Sciatic nerve (tissue), 2 donors: Measurements from ENCODE around the gene ZDHHC7. TPM values are rescaled to one million over a fixed set of nuclear protein-coding genes. Genes with fewer than 3 reads are reported as not detected.
"Not testable (repeated sequence)": the region's sequence is repeated elsewhere in the genome, so short reads cannot be mapped to it uniquely, and the experiment has no call there.

Experiments used
- ATAC-seq: fragments of 200-7000 bp; cut with Tn5 transposase; one replicate; pipeline ENCODE4 v1.9.1; 2020; ENCODE audit warnings: mild to moderate bottlenecking, moderate library complexity
- DNase-seq: peaks from one replicate; pipeline ENCODE4 v3.0.0-alpha.2; 2020; ENCODE audit warnings: low spot score
- intact Hi-C: fragments of 100-400 bp; cut with DNase I; formaldehyde crosslinking; loops from one replicate; pipeline ENCODE4 v1.14.2; 2022
- total RNA-seq: library from RNA; stranded (reverse); fragmentation: NEBNext Ultra II Directional; extraction: Animal tissue kit (Norgen Biotek cat#: 25700); gene quantifications from one replicate; pipeline ENCODE4 v1.2.1, GENCODE V29; 2021
- donor health status: DM: no; HTN: no; CAD: no.
- donor health status: DM: no; HTN: no; CAD: no.

The ZDHHC7 gene
- total RNA-seq, 1 donor from 2014 or later = 48.8 TPM

GRCh38 chr16:85045641-85046471 is 34.5 kb upstream of the ZDHHC7 start:
- ATAC-seq (no peak), DNase-seq (no peak)
- intact Hi-C loops = no loop called here

GRCh38 chr16:85045077-85045476 is 33.7 kb upstream of the ZDHHC7 start:
- DNase-seq (no peak), ATAC-seq (no peak)
- intact Hi-C loops = no loop called here

GRCh38 chr16:85042606-85043005 is 31.3 kb upstream of the ZDHHC7 start:
- ATAC-seq = no peak
- no peak for DNase-seq
- intact Hi-C loops = no loop called here

- ATAC-seq (no peak), DNase-seq (no peak)
- intact Hi-C loops = no loop called here
Observed at GRCh38 chr16:85042167-85042526, 30.8 kb upstream of the ZDHHC7 start.

GRCh38 chr16:85041219-85042166 is 30.2 kb upstream of the ZDHHC7 start:
- ATAC-seq = no peak
- intact Hi-C loops = no loop called here
- no peak for DNase-seq

GRCh38 chr16:85040685-85041084 is 29.4 kb upstream of the ZDHHC7 start:
- intact Hi-C loops = no loop called here
- no peak for ATAC-seq
- DNase-seq = no peak

GRCh38 chr16:85037721-85038120 is 26.4 kb upstream of the ZDHHC7 start:
- intact Hi-C loops = no loop called here
- no peak for ATAC-seq
- DNase-seq = no peak

GRCh38 chr16:85037050-85037410 is 25.7 kb upstream of the ZDHHC7 start:
- DNase-seq (no peak), ATAC-seq (peak; percentile 49)
- intact Hi-C loops = no loop called here

- intact Hi-C loops = no loop called here
- DNase-seq (no peak), ATAC-seq (peak; percentile 27)
Observed at GRCh38 chr16:85036236-85037049, 25.1 kb upstream of the ZDHHC7 start.

GRCh38 chr16:85034591-85035433 is 23.5 kb upstream of the ZDHHC7 start:
- DNase-seq = no peak
- no peak for ATAC-seq
- intact Hi-C loops = no loop called here

- ATAC-seq (no peak), DNase-seq (no peak)
- intact Hi-C loops = no loop called here
Observed at GRCh38 chr16:85033171-85033570, 21.8 kb upstream of the ZDHHC7 start.

- ATAC-seq, intact Hi-C loops, DNase-seq: not testable (repeated sequence)
Observed at GRCh38 chr16:85032187-85032586, 20.9 kb upstream of the ZDHHC7 start.

- intact Hi-C loops = no loop called here
- no peak for ATAC-seq
- no peak for DNase-seq
Observed at GRCh38 chr16:85031451-85031850, 20.1 kb upstream of the ZDHHC7 start.

GRCh38 chr16:85029981-85030401 is 18.7 kb upstream of the ZDHHC7 start:
- ATAC-seq (no peak), DNase-seq (no peak)
- intact Hi-C loops = no loop called here

- DNase-seq (no peak), ATAC-seq (peak; percentile 41)
- intact Hi-C loops = no loop called here
Observed at GRCh38 chr16:85029408-85029784, 18.1 kb upstream of the ZDHHC7 start.

- ATAC-seq (peak; percentile 53), DNase-seq (no peak)
- intact Hi-C loops = no loop called here
Observed at GRCh38 chr16:85028685-85029407, 17.5 kb upstream of the ZDHHC7 start.

- intact Hi-C loops = no loop called here
- ATAC-seq = peak; percentile 18
- no peak for DNase-seq
Observed at GRCh38 chr16:85027958-85028684, 16.8 kb upstream of the ZDHHC7 start.
